ENCODE results near the gene BABAM2.

DNA sequence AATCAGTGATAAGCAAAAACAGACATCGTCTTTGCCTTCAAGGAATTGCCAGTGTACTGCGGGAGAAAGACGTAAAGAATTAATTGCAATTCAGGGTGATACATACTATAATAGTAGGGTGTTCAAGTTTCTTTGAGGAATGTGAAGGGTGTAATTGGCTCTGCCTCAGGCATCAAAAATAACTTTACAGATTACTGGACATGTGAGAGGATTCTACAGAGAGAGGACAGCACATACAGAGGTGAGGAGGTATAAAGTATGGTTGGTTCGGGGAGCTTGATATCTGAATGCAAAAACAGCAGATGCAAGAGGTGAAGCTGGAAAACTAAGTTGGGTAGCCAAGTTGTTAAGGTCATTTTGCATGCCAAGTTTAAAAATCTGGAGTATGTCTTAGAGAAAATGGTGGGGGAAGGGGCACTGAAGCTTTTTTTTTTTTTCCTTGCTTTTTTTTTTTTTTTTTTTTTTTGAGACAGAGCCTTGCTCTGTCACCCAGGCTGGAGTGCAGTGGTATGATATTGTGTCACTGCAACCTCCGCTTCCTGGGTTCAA, 274.6 kb downstream of the BABAM2 start:
- TF ChIP-seq, protein P1, sequence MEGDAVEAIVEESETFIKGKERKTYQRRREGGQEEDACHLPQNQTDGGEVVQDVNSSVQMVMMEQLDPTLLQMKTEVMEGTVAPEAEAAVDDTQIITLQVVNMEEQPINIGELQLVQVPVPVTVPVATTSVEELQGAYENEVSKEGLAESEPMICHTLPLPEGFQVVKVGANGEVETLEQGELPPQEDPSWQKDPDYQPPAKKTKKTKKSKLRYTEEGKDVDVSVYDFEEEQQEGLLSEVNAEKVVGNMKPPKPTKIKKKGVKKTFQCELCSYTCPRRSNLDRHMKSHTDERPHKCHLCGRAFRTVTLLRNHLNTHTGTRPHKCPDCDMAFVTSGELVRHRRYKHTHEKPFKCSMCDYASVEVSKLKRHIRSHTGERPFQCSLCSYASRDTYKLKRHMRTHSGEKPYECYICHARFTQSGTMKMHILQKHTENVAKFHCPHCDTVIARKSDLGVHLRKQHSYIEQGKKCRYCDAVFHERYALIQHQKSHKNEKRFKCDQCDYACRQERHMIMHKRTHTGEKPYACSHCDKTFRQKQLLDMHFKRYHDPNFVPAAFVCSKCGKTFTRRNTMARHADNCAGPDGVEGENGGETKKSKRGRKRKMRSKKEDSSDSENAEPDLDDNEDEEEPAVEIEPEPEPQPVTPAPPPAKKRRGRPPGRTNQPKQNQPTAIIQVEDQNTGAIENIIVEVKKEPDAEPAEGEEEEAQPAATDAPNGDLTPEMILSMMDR (IDR thresholded peaks at IDR 0.05; ENCODE audit: low read length), result no peak
- no peak for TF ChIP-seq EZH2 (optimal IDR thresholded peaks at IDR 0.05; ENCODE audit: low read depth, low read length)
- TF ChIP-seq EZH2phosphoT487 (IDR thresholded peaks at IDR 0.05; ENCODE audit: low read length), result no peak
